Tibial artery (tissue), 4 donors: Measurements from ENCODE around the gene SPINK14.

Source experiments
- DNase-seq, 2 donors: peaks; one replicate each; pipeline ENCODE4 v3.0.0-alpha.2; 2019
- H3K27ac ChIP-seq, 2 donors: fragments of 200-600 bp; sonication (generic) in 1 of 2; 1 replicate in 1 of 2; 2 replicates in 1 of 2; pipeline ENCODE4 v1.5.1; 2018 to 2019; ENCODE audit warnings: mild to moderate bottlenecking in 1 of 2
- H3K27me3 ChIP-seq, 2 donors: fragments of 200-600 bp; sonication (generic) in 1 of 2; one replicate each; pipeline versions ENCODE4 v1.5.1 to v1.6.0; 2016 to 2019
- H3K36me3 ChIP-seq, 3 donors: fragments of 200-600 bp; sonication (generic) in 2 of 3; one replicate each; pipeline ENCODE4 v1.5.1; 2016 to 2019; ENCODE audit warnings: mild to moderate bottlenecking in 2 of 3
- H3K4me1 ChIP-seq, 4 donors: fragments of 200-600 bp; sonication (generic) in 2 of 4; 1 replicate in 3 of 4; 2 replicates in 1 of 4; pipeline ENCODE4 v1.5.1; 2016 to 2019
- H3K4me3 ChIP-seq, 2 donors: fragments of 200-600 bp; sonication (generic) in 1 of 2; 1 replicate in 1 of 2; 2 replicates in 1 of 2; pipeline ENCODE4 v1.5.1; 2018 to 2019; ENCODE audit warnings: mild to moderate bottlenecking in 2 of 2
- H3K9me3 ChIP-seq, 3 donors: fragments of 200-600 bp; sonication (generic) in 1 of 3; one replicate each; pipeline ENCODE4 v1.5.1; 2016 to 2019
- CTCF ChIP-seq, 2 experiments: fragments of 200-600 bp in 1 of 2; fragments of 450-650 bp in 1 of 2; IDR thresholded peaks; one replicate each; pipeline ENCODE4 v1.5.1; 2017 to 2019; ENCODE audit warnings: antibody characterized with exemption in 2 of 2, mild to moderate bottlenecking in 1 of 2, moderate library complexity in 1 of 2
- intact Hi-C: fragments of 100-400 bp; cut with DNase I; formaldehyde crosslinking; loops from one replicate; pipeline ENCODE4 v1.15.0; 2023; ENCODE audit warnings: low total_unique reads

SPINK14 gene

GRCh38 chr5:148168246-148168645 is at the start of gene SPINK14:
SPINK14 (plus strand) TSS chr5:148168546; CDS start chr5:148169733, 1,187 bp downstream.
- no peak for TF ChIP-seq CTCF (IDR thresholded peaks at IDR 0.05)
- DNase-seq, result no peak
- Histone ChIP-seq H3K27ac (no peak within 1 kb of the TSS), H3K36me3 (no peaks in the 10 kb centered on the region), H3K27me3 (no peaks in the 10 kb centered on the region), H3K4me1 (no peaks in the 10 kb centered on the region), H3K9me3 (no peaks in the 10 kb centered on the region), H3K4me3 (no peak within 1 kb of the TSS)
- intact Hi-C loops, result no loop called here

GRCh38 chr5:148120317-148120716 is 48.0 kb upstream of the SPINK14 start:
- H3K27me3 ChIP-seq, result no peaks in the 10 kb centered on the region
- no peaks in the 10 kb centered on the region for H3K4me1 ChIP-seq
- H3K9me3 ChIP-seq, result no peaks in the 10 kb centered on the region
- H3K4me3 ChIP-seq, result no peak overlapping the region
- intact Hi-C loops, result no loop called here
- no peak overlapping the region for H3K27ac ChIP-seq
- no peak for DNase-seq
- no peak for TF ChIP-seq CTCF (IDR thresholded peaks at IDR 0.05)
- H3K36me3 ChIP-seq, result no peaks in the 10 kb centered on the region

DNA sequence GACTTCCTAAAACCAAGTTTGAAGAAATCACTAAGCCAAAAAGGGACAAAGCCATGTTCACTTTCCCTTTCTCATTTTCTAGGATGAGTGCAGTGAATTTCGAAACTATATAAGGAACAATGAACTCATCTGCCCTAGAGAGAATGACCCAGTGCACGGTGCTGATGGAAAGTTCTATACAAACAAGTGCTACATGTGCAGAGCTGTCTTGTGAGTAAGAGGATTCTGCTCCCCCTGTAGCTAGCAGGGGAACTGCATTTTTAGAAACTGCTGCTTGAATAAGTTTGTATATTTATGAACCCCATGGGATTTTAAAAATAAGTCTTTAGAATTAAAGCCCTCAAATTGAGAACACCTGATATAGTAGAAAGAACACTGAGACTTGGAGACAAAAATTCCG is 42.7 kb upstream of the SPINK14 start:
- no peak for DNase-seq
- Histone ChIP-seq H3K4me3 (no peak overlapping the region), H3K9me3 (no peaks in the 10 kb centered on the region), H3K4me1 (no peaks in the 10 kb centered on the region), H3K27me3 (no peaks in the 10 kb centered on the region), H3K36me3 (no peaks in the 10 kb centered on the region), H3K27ac (no peak overlapping the region)
- intact Hi-C loops, result no loop called here
- TF ChIP-seq CTCF (IDR thresholded peaks at IDR 0.05), result no peak

GRCh38 chr5:148135091-148136048 is 33.0 kb upstream of the SPINK14 start:
- Histone ChIP-seq H3K27ac (no peak overlapping the region), H3K9me3 (no peaks in the 10 kb centered on the region), H3K27me3 (no peaks in the 10 kb centered on the region), H3K36me3 (no peaks in the 10 kb centered on the region), H3K4me3 (no peak overlapping the region), H3K4me1 (no peaks in the 10 kb centered on the region)
- no peak for TF ChIP-seq CTCF (IDR thresholded peaks at IDR 0.05)
- DNase-seq, result no peak
- intact Hi-C loops, result no loop called here

DNA sequence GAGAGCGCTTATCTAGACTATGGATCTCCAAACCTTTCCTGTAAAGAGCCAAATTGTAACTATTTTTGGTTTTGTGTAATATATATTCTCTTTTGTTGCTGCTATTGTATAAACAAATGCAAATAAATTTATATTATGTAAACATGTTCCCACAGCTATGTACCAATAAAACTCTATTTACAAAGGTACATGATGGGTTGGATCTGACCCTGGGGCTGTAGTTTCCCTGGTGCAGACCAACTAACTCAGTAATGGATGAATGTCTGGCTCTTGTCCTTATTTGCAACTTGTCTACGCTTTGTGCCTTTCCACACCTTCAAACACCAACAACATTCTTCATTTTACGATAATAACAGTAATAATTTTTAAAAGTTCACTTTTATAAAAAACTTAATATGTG is 27.5 kb upstream of the SPINK14 start:
- TF ChIP-seq CTCF (IDR thresholded peaks at IDR 0.05), result no peak
- intact Hi-C loops, result no loop called here
- H3K9me3 ChIP-seq, result no peaks in the 10 kb centered on the region
- no peak overlapping the region for H3K27ac ChIP-seq
- no peaks in the 10 kb centered on the region for H3K27me3 ChIP-seq
- no peaks in the 10 kb centered on the region for H3K36me3 ChIP-seq
- H3K4me1 ChIP-seq, result no peaks in the 10 kb centered on the region
- no peak overlapping the region for H3K4me3 ChIP-seq
- no peak for DNase-seq
